Stimulated activated CD8-positive, alpha-beta memory T cell treated with anti-CD3 and anti-CD28 coated beads, Interleukin-7, amount 100 ng/mL, for 1 hour (primary cell): ENCODE measurements around the gene SH3TC1.

ENCODE experiments used
- DNase-seq, 2 donors: peaks; one replicate each; pipeline ENCODE4 v3.0.0-alpha.2; 2020; ENCODE audit warnings: low read depth in 2 of 2

The SH3TC1 gene

DNA sequence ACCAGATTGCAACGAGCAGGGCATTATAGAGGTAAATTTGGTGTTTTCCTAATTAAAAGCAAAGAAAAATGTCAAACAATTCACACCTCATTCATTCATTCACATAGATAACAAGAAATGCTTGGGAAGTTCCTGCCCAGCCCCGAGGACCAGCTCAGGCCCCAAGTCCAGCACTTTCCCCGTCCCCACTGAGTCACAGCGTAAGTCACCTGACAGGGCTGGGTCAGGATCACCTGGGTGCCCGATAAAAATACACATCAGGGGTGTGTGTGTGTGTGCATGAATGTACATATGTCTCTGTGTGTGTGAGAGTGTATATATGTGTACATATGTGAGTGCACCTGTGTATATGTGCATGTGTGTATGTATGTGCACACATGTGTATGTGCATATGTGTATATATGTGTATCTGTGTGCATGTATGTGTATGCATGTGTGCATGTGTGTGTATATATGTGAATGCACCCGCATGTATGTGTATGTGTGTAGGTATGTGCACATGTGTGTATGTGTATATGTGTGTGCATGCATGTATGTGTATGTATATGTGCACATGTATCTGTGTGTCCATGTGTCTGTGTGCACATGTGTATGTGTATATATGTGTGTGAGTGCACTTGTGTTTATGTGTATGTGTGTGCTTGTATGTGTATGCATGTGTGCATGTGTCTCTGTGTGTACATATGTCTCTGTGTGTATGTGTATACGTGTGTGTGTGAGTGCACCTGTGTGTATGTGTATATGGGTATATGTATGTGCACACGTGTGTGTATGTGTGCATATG, 18.6 kb upstream of the SH3TC1 start:
- DNase-seq, result no peak

DNA sequence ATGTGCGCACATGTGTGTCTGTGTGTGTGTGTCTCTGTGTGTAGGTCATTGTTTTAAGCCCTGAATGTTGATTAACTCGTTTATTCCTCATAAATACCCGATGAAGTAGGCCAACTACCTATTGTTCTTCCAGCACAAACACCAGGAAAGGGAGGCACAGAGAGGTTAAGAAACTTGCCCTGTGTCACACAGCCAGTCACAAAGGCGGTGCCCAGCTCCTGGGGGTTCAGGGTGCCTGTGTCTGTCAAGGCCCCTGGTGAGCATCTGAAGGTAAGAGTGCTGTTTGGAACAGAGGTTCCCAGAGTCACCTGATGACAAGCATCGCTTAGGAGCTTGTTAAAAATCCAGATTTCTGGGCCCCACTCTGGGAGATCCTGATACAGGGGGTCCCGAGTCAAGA, 18.0 kb upstream of the SH3TC1 start:
- no peak for DNase-seq

DNA sequence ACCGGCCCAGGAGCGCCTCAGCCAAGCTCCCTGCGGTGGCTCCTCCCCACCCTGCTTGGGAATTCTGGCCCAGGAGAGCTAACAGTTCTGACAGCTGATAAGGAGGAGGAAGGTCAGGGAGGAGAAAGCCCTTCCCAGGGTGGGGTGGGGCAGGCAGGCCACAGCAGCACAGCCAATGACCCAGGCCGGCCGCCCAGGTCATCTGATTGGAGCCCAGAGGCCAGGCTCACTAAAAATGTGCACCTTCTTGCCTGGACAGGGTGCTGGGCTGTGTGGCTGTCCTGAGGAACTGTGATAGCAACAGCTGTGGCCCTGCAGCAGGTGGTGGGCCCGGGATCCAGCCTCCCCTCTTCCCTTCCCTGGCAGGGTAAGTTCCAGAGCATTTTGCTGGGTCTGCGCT, 17.2 kb upstream of the SH3TC1 start:
- DNase-seq, result no peak

DNA sequence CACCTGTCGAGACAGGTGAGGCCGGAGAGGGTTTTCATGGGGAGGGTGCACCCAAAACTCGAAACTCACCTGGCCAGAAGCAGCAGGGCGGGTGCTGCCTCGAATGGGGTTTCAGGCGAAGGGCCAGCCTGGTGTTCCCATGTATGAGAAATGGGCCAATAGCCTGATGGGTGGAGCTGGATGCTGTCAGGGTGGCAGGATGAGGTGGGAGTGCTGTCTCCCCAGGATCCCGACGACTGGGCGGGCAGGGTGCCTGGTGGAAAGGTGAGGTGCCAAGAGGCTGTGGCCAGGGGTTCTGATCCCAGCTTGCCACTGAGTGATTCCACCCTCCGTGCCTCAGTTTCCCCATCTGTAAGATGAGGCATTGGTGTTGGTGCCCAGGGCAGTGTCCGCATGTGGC, 16.8 kb upstream of the SH3TC1 start:
- DNase-seq, result no peak

DNA sequence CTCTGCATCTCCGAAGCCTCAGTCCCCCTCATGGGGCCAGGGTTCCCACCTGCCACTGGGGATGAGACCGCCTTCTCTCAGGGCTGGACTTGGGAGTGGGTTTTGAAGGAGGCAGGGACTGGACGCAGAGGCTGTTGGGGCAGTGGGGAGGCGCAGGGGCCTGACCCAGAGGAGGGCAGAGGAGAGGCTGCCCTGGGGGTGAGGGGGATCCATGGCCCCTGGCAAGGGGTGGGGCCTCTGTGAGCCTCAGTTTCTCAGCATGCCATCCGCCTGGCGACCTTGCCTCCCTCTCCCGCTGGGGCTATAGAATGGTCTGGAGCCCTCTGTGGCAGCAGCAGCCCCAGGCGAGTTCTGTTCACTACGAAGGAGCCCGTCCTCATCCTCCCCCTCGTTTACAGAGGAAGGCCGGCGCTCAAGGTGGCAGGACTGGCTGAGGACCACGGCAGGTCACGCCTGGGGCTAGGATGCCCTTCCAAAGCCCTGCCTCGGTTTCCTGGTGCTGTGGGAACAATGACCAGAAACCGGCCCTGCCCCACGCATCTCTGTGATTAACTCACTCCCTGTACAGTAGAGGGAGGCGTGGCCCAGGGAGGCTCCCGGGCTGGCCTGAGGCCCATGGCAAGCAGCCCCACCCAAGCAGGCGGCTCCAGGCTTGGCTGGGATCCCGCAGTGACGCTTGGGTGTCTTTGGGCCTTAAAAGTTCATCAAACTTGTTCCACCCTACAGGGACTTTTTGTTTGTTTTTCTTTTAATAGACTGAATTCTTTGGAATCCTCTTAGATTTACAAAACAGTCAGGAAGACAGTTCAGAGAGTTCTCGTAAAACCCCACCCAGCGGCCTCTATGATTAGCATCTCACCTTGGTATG, 16.0 kb upstream of the SH3TC1 start:
- no peak for DNase-seq

DNA sequence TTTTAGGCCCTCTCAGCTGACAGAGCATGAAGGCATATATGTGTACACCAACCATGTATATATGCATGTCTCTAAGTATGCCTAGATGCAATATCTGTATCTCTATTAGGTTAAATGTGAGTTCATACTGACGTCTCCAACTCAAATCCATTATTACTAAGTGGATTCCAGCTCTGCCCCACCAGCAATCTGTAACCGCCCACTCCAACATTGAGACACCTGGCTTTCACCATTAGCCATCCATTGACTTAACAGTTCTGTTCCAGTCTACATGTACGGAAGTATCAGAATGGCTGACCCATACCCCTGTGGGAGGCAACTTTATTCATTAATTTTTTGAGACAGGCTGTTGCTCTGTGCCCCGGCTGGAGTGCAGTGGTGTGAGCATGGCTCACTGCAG, 15.0 kb upstream of the SH3TC1 start:
- DNase-seq, result no peak

DNA sequence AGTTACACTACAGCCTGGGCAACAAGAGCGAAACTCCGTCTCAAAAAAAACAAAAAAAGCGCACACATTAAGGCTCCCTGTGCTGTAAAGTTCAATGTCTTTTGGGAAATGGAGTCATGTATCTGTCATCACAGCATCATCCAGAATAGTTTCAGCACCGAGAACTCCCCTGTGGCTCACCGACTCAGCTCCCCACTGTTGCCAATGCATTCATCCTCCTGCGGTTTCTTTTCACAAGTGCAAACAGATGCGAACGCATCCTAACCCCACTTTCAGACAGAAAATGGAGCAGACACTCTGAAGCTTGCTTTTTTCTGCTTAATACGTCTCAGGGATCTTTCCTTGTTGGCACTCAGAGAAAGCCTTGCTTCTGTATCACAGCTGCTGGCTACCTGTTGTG, 13.8 kb upstream of the SH3TC1 start:
- no peak for DNase-seq

DNA sequence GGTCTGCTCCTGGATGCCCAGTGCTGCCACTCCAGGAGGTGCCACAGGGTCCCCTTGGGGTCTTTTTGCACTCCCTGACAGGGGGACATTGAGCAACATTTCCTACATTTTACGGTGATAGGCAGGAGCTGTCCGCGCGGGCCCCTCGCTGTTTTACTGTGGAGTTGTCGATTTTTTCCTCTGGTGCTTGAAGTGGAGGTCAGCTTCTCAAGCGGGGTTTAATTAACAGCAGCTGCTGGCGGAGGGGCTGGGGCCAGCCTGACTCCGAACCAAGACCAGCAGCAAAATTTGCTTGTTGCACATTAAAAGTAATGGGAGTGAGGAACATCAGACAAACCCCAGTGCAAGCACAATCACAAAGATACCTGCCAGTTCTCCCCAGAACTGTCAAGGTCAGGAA, 13.2 kb upstream of the SH3TC1 start:
- no peak for DNase-seq

DNA sequence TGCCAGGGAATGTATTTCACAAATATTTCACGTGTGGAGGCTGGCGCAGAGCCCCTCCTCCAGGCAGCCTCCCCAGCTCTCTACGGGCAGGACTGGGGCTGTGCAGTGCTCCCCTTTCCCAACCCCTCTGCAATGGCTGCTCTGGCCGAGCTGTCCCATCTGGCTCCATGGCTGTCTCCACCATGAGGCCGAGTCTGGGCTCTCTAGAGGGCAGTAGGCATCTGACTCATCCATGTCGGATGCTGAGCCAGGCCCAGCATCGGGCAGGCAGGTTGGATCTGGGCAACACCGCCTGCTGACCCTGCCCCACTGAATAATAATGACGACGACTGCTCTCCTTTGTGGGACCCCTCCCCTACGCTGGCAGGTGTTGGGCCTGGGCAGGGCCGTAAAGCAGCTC, 11.0 kb upstream of the SH3TC1 start:
- no peak for DNase-seq

DNA sequence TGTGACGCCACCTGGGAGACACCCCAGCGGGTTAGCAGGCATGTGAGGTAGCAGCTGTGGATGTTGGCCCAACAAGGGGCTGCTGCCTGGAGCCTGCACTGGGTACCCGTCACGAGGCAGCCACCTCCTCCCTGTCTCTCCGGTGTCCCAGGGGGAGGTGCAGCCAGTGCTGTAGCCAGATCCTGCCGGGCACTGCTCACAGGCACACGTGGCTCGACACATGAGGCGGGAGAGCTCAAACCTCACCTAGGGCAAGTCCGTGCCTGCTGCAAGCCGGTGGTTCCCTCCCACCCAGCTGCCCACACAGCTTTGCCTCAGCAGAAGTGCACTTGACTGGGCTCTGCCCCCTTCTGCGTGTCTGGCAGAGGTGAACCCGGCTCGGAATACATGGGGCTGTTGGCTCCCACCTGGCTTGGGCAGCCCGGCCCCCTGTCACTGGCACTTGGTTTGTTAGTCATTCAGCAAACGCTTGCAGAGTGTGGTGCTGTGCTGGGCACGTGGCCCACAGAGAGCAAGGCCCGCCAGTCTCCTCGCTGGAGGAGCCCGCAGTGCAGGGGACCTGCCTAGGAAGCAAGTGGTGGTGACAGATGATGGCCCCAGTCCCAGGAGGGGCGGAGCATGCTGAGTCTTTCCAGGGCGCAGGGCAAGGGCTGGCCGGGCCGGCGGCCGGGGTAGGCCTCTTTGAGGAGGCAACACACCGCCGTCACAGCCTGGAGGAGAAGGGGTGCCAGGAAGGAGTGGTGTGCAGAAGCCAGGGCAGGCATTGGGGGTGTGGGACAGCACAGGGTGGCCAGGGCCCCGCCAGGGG, 10.1 kb upstream of the SH3TC1 start:
- no peak for DNase-seq

DNA sequence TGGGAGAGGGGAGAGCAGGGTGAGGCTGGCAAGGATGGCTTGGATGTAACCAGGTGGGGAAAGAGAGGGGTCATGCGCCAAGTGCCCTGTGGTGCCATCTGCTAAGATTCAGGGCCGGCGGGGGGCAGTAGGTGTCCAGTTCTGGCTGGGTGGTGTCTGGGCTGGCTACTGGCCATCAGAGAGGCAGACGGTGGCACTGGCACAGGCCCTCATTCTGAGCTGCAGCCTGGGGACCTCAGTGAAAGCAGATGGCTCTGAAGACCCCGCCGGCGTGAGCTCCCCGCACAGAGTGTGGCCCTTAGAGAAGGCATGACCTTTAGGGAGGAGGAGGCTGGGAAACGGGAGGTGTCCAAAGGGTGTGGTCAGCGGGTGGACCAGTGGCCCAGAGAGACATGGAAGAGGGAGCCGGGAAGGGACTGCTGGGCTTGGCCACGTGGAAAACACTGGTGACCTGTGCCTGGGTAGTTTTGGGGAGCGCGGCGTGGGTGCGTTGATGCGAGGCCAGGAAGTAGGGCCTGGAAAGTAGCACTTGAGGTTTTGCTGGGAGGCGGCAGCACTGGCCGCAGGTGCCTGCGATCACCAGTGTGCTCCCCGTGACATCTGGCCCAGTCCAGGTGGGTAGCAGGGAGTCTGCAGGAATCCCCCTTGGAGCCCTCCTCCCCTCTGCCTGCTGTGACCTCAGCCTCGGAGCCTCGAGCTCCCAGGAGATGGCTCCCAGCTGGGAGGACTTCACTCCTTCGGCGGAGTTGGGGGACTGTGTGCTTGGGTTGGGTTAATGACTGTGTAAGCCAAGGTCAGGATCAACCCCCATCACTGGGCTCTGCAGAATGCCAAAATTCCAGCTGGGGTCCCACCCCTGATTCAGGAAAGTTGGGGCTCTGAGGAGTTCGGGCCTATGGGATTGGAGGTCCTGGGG, 9.3 kb upstream of the SH3TC1 start:
- DNase-seq, result no peak

DNA sequence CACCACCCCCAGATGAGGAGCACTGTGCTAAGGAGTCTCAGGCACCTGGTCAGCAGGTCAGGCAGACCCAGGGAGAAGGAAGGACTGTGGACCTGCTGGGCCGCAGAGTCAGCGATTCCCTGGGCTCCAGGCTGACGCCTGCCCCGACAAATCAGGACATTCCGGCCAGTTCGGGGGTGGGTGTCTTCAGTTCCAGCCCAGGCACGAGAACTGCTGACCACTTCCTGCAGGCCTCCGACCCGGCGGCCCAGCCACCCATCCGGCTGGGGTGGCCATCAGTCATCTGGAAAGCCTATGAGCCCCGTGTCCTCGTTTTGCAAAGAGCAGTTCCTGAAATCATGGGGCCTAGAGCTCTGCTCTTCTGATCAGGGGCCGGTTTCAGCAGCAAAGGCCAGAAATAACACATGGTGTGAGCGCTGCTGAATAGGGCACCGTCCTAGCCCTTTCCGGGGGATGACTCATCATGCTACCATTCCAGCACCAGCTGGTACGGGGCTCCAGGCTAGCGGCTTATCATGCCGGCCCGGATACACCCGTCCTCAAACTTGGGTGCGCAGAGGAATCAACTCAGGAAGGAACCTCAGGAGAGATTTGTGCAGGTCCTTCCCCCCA, 7.8 kb upstream of the SH3TC1 start:
- no peak for DNase-seq

DNA sequence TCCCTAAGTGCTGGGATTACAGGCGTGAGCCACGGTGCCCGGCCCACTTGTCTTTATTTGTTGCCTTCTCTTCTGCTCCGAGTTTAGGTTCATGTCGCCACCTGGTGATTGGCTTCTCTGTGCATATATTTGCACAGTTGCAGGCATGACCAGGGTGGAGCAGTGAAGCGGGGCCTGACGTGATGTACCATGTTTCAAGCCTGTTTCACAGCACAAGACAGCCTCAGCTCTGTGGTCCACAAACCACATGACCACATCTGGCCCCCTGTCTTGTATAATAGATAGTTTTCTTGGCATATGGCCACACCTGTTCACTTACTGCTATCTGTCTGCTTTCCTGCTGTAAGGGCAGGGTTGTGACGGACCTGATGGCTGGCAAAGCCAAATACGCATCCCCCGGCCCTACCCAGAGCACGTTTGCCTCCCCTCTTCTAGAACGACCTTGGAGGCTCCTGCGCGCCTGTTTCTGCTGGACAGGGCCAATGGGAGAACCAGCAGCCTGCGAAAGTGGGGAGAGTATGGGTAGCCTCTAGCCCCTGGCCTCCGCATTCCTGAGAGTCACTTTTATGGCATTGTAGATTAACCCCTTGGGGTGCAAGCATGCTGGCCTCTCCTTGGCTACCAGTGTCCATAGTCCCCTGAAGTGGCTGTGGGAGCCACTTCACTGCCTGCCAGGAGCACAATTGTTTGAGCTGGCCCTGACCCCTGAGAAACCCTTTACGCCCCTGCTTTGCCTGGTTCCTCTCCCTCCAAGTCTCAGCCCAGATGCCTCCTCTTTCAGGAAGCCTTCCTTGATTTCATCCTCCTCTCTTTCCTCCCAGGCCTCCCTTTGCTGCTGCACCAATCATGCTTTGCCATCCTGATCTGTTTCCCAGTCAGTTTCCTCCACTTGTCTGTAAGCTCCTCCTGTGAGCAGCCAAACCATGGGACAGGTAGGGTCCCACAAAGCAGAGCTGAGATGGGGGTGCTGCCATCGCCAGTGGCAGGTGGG, 6.0 kb upstream of the SH3TC1 start:
- DNase-seq, result no peak

DNA sequence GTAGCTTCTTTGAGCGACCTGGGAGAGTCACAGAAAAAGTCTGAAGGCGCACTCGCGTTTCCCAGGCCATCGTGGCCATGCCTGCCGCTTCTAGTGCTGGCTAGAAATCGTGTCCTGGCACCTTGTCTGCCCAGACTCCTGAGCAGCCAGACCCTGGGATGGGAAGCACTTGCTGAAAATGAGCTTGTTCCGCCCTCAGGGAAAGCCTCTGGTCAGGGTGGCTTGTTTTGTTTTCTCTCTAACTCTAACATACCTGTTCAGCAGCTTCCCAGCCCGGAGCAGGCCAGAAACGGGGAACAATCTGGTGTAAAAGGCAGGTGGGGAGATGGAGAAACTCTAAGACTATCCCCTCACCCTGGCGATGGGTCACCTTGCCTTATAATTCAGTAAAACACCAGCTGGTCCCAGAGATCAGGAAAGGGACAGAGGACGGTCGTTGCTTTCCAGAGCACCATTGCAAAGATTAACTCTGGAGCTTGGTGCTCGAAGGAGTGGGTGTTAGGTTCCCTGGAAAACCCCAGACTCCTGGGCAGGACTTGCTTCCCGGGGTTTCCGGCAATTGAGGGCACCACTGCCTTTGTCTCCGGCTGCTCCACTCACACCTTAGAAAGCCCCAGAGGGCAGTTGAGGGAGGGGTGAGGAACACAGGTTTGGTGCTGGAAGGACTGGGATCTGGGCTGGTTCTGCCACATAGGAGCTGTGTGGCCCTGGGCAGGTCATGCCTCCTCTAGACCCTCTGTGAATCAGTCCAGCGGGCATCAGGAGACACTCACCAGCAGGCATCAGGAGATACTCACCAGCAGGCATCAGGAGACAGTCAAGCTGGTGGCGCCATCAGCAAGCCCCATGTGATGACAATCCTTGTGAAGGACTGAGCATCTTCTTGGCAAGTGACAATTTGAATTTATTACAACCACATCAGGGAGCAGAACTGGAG, 4.5 kb upstream of the SH3TC1 start:
- DNase-seq, result no peak

DNA sequence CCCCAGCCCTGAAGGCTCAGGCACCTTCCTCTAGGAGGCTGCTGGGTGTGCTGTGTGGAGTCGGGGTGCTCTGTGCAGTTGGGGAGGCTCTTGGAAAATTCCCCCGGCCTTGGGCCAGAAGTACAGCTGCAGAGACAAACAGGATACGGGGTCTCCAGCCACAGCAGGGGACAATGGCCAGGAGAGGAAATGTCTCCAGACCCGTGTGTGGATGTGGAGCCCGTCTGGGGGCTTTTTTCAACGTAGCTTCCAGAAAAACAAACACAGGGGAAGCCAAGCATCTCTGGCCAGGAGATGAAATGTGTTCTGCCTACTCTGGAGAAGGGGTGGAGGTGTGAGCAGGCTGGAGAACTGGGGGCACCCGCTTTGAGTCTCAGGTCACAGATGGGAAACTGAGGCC, 3.7 kb upstream of the SH3TC1 start:
- no peak for DNase-seq

DNA sequence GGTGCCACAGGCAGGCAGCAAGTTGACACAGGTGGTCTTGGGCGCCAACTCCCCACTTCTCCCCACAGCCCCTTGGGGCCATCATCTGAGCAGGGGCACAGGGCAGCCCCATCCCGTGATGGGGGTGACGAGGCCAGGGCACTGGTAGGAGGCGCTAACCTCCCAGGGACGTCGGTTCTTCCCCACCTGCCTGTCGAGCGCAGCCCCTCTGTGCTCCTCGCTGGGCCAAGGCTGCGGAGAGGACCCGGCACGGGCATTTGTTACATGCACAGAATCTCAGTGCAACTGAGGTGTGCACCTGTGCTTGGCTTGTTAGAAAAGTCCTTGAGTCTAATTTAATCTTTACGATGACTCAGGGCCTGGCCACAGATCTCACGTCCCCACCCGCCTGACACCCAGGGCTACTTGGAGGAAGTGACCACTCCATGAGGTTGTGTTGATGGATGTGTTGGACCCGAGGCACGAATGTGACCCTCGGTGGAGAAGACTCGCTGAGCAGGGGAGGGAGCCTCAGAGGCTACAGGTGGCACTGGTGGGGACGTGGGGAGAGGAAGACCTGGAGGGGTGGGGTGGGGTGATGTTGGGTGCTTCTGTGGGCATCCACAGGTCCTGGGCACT, 3.1 kb upstream of the SH3TC1 start:
- DNase-seq, result no peak

DNA sequence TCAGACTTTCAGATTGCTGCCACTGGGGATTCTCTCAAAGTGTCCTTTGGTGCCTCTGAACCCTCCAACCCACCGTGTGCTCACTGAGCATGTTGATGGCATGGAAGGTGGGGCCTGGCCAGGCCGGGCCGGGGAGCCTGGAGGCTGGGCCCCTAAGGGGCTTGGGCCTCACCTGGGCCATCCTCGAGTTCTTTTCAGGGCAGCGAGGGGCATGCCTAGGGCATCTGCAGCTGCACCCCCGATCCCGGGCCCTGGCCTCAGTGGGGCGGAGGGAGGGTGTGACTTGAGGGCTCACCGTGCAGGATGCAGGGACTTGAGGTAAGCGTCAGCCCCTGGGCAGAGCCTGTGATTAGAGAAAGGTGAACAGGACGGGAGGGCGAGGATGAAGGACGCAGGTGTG, 1.6 kb upstream of the SH3TC1 start:
- no peak for DNase-seq
